ENCODE measurements around the gene SEMA4F.

DNA sequence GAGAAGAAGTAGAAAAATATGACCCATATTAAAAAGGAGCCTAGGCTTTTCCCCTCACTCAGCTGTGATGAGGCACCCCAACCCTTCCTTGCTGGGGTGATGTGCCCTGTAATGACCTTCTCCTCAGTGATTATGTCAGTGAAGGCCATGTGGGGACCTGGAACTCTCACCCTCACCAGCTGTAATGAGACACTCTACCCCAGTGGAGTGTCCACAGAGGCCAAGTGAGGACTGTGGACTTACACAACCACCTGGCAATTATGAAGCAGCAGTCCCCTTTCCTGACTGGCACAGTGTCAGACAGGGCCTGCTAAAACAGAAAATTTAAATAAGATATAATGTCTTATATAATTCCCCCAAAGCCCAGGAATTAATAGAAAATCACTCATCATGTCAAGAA, 54.2 kb downstream of the SEMA4F start:
- TF ChIP-seq, protein P1, sequence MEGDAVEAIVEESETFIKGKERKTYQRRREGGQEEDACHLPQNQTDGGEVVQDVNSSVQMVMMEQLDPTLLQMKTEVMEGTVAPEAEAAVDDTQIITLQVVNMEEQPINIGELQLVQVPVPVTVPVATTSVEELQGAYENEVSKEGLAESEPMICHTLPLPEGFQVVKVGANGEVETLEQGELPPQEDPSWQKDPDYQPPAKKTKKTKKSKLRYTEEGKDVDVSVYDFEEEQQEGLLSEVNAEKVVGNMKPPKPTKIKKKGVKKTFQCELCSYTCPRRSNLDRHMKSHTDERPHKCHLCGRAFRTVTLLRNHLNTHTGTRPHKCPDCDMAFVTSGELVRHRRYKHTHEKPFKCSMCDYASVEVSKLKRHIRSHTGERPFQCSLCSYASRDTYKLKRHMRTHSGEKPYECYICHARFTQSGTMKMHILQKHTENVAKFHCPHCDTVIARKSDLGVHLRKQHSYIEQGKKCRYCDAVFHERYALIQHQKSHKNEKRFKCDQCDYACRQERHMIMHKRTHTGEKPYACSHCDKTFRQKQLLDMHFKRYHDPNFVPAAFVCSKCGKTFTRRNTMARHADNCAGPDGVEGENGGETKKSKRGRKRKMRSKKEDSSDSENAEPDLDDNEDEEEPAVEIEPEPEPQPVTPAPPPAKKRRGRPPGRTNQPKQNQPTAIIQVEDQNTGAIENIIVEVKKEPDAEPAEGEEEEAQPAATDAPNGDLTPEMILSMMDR (conservative IDR thresholded peaks at IDR 0.05): no peak
- no peak for TF ChIP-seq ZFX (IDR thresholded peaks at IDR 0.05)
